ENCODE measurements around the gene SRF.

GRCh38 chr6:43203029-43203717, 32.1 kb downstream of the SRF start:
- TF ChIP-seq CTCF (IDR thresholded peaks at IDR 0.05) (no peak), POLR2A (IDR thresholded peaks at IDR 0.05) (no peak)

Data from body of pancreas (tissue), 4 donors.